GM20000 (cell line): ENCODE results near the gene ACOX3.

Experiments used
- DNase-seq: peaks from one replicate; pipeline ENCODE4 v3.0.0; 2012; ENCODE audit warnings: low spot score
- TF ChIP-seq, protein P1 (sequence below): IDR thresholded peaks from 2 replicates; pipeline ENCODE4 v1.5.1; 2012; ENCODE audit warnings: mild to moderate bottlenecking, control low read depth; ENCODE audit errors: extremely low read depth, missing control alignments

The ACOX3 gene

DNA sequence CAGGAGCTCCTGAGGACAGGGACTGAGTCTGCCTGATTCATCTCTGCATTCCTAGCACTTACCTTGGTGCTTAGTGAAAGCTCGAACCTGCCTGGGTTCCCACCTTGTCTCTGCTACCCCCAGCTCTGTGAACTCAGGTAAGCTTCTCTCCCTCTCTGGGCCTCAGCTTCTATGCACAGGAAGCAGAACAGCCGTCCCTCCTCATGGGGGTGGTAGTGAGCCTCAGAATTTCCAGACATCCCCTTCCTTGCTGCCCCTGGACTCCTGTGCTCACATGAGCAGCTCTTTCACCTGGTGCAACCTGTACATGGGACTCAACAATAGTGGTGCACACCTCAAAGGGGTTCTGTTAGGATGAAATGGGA is 120.2 kb downstream of the ACOX3 start:
- TF ChIP-seq, protein P1, sequence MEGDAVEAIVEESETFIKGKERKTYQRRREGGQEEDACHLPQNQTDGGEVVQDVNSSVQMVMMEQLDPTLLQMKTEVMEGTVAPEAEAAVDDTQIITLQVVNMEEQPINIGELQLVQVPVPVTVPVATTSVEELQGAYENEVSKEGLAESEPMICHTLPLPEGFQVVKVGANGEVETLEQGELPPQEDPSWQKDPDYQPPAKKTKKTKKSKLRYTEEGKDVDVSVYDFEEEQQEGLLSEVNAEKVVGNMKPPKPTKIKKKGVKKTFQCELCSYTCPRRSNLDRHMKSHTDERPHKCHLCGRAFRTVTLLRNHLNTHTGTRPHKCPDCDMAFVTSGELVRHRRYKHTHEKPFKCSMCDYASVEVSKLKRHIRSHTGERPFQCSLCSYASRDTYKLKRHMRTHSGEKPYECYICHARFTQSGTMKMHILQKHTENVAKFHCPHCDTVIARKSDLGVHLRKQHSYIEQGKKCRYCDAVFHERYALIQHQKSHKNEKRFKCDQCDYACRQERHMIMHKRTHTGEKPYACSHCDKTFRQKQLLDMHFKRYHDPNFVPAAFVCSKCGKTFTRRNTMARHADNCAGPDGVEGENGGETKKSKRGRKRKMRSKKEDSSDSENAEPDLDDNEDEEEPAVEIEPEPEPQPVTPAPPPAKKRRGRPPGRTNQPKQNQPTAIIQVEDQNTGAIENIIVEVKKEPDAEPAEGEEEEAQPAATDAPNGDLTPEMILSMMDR: no peak
- DNase-seq: no peak

DNA sequence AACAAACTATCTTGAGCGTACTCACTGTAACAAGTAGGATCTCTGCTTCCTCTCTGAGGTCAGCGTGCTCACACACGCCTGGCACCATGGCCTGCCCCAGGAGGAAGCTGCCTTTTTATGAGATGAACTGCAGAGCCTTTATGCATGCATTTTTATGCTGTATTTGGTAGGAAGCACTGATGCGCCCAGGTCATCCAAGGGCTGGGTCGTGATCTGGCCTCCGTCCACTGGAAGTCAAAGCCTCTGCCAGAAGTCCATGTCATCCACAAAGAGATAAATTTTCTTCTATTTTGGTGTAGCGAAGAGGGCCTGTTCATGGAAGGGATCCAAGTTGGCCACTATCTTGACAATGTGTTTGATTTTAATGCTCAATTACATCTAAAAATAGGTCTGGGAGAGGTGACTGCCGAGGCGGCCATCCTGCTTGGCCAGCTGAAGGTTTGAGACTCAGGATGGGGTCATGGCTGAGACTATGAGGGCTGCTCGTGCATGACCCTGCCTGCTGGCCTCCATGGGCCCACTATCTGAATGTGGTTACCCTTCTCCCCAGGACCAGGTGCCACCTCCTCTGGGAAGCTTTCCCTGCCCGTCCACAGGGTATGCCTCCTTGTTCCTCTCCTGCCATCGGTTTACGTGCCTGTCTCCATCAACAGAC is 120.7 kb downstream of the ACOX3 start:
- TF ChIP-seq, protein P1: no peak
- no peak for DNase-seq

DNA sequence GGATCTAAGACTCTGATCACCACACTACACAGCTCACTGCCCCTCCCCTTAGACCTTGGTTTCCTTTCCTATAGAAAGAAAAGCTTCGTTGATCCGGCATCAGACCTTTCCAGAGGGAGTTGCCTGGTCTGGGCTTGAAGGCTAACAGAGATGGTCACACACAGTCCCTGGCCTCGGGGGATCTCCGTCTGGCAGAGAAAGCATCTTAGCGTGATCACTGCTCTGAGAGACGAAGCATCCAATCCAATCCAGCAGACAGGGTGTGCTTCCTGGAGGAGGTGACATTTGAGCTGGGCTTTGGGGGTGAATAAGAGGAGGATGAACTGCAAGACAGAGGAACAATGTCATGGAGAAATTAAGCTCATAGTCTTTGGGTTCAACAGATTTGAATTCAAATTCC is 121.5 kb downstream of the ACOX3 start:
- TF ChIP-seq, protein P1: no peak
- no peak for DNase-seq

DNA sequence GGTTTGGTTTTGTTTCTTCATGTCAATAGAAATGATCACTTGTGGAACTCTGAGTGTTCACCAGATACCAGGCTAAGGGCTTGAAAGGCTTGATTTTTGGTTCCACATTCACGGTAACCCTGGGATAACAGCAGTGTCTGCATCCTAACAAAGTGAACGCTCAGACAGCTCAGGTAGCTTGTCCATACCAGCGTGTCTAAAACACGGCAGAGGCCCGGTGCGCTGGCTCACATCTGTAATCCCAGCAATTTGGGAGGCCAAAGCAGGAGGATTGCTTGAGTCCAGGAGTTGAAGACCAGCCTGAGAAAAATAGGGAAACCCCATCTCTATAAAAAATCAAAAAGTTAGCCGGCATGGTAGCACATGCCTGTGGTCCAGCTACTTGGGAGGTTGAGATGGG is 122.0 kb downstream of the ACOX3 start:
- DNase-seq: no peak
- TF ChIP-seq, protein P1: no peak

DNA sequence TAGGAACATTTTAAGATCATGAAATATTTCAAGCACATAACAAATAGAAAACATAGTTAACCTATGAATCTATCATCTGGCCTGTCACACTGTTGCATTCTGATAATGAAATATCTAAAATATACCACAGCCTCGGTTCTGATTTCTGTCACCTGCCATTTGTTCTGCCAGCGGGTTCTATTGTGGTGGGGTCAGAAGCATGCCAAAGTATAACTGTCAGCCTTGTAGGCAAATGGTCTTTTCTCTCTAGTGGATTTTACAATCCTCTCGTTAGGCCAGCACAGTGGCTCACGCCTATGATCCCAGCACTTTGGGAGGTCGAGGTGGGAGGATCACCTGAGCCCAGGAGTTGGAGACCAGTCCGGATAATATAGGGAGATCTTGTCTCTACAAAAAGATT is 123.0 kb downstream of the ACOX3 start:
- DNase-seq: no peak
- TF ChIP-seq, protein P1: no peak

DNA sequence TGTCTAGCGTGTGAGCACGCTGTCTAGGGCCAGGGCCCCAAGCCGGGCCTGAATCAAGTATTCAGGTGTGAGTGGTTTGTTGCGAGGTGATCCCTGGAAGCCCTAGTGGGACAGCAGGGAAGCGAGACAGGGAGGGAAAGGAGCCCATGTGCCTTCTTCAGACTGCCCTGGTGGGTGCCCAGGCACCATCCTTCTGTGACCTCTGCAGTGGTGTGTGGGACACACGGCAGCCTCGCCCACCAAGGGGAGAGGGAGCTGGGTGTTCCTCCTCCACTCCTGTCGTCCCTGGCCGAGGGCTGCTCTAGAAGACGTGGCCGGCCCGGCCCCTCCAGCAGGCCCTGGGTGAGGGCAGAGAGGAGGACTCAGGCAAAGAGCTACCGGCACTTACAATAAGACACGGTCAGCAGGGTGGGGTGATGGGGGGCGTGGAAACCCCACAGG is 123.6 kb downstream of the ACOX3 start:
- TF ChIP-seq, protein P1: no peak
- DNase-seq: no peak
